Neural cell (in vitro differentiated cells): Measurements from ENCODE around the gene WIPF2.

ENCODE experiments used
- EZH2 ChIP-seq: fragments of 200-600, 300-800 bp; shearing (Covaris generic), sonication (generic); IDR thresholded peaks from 2 replicates; pipeline ENCODE4 v1.6.1; 2014; ENCODE audit warnings: antibody characterized with exemption, low read length, borderline replicate concordance, mild to moderate bottlenecking; ENCODE audit not compliant: insufficient read depth, poor library complexity, severe bottlenecking
- RAD21 ChIP-seq: fragments of 450-650 bp; conservative IDR thresholded peaks from 2 replicates; pipeline ENCODE4 v1.6.1; 2014; ENCODE audit warnings: antibody characterized with exemption, mild to moderate bottlenecking, moderate library complexity
- TF ChIP-seq, protein P1 (sequence below): fragments of 450-650 bp; IDR thresholded peaks from 2 replicates; pipeline ENCODE4 v1.5.1; 2014; ENCODE audit warnings: antibody characterized with exemption, mild to moderate bottlenecking, moderate library complexity; ENCODE audit not compliant: poor library complexity, severe bottlenecking

DNA sequence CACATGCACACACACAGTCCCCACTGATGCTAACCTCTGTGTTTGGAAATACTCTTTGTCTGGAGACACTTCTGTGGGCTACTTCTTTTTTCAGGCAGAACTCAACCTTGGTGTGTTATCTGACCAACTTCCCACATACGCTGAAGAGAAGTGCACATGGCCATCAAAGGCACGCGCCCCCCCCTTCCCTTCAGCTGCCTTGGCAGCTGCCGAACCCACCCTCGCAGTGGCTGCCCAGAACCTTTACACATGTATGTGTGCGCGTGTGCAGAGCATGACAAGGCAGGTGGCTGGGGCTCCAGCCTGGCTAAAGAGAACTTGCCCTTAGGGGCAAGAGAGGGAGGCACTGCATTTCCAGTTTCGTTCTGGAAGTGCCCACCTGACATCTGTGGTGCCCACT is 37.9 kb upstream of the WIPF2 start:
- TF ChIP-seq, protein P1, sequence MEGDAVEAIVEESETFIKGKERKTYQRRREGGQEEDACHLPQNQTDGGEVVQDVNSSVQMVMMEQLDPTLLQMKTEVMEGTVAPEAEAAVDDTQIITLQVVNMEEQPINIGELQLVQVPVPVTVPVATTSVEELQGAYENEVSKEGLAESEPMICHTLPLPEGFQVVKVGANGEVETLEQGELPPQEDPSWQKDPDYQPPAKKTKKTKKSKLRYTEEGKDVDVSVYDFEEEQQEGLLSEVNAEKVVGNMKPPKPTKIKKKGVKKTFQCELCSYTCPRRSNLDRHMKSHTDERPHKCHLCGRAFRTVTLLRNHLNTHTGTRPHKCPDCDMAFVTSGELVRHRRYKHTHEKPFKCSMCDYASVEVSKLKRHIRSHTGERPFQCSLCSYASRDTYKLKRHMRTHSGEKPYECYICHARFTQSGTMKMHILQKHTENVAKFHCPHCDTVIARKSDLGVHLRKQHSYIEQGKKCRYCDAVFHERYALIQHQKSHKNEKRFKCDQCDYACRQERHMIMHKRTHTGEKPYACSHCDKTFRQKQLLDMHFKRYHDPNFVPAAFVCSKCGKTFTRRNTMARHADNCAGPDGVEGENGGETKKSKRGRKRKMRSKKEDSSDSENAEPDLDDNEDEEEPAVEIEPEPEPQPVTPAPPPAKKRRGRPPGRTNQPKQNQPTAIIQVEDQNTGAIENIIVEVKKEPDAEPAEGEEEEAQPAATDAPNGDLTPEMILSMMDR = no peak
- TF ChIP-seq RAD21 = no peak
- TF ChIP-seq EZH2 = no peak
